Activated CD4-positive, alpha-beta T cell treated with anti-CD3 and anti-CD28 coated beads for 4 hours (primary cell): ENCODE measurements around the gene AGRN.
"Not testable (repeated sequence)": the region's sequence is repeated elsewhere in the genome, so short reads cannot be mapped to it uniquely, and the experiment has no call there.

Experiments
- DNase-seq, 2 donors: peaks; one replicate each; pipeline ENCODE4 v3.0.0-alpha.2; 2020

Gene AGRN

GRCh38 chr1:1083416-1084371, 63.8 kb downstream of the AGRN start:
- no peak for DNase-seq

GRCh38 chr1:1084372-1085170, 64.7 kb downstream of the AGRN start:
- no peak for DNase-seq

DNA sequence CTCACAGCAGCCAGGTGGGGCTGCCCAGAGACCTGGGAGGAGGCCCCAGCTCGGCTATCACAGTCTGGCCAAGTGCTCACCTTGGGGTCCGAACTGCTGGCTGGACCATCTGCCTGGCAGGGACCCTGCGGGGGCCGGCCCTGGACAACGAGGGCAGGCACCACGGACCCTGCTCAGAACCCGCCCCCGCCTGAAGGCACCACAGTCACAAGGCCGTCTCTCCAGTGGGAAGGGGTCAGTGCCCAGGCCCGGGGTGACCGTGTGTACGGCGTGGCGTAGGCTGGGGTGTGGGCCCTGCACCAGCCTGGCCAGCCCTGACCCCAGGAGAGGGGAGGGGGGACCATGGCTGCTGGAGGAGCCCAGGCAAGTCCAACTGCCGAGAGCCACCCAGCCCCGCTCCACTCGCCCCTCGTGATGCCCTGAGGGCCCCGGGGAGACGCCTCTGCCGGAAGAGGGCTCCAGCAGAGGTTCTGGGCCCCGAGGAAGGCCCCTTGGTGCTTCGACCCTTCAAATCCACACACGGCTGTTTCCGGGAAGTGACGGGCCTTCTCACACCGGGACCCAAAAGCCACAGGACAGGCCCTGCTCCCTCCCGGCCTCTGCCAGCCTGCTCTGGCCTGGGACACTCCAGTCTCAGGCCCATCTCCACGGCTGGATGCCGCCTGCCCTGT, 65.4 kb downstream of the AGRN start:
- DNase-seq = no peak

- DNase-seq = no peak
Observed at GRCh38 chr1:1085911-1086841, 66.3 kb downstream of the AGRN start.

- no peak for DNase-seq
Observed at GRCh38 chr1:1086911-1087341, 67.0 kb downstream of the AGRN start.

GRCh38 chr1:1087351-1088028, 67.6 kb downstream of the AGRN start:
- DNase-seq = no peak

GRCh38 chr1:1088029-1088800, 68.3 kb downstream of the AGRN start:
- DNase-seq = no peak

DNA sequence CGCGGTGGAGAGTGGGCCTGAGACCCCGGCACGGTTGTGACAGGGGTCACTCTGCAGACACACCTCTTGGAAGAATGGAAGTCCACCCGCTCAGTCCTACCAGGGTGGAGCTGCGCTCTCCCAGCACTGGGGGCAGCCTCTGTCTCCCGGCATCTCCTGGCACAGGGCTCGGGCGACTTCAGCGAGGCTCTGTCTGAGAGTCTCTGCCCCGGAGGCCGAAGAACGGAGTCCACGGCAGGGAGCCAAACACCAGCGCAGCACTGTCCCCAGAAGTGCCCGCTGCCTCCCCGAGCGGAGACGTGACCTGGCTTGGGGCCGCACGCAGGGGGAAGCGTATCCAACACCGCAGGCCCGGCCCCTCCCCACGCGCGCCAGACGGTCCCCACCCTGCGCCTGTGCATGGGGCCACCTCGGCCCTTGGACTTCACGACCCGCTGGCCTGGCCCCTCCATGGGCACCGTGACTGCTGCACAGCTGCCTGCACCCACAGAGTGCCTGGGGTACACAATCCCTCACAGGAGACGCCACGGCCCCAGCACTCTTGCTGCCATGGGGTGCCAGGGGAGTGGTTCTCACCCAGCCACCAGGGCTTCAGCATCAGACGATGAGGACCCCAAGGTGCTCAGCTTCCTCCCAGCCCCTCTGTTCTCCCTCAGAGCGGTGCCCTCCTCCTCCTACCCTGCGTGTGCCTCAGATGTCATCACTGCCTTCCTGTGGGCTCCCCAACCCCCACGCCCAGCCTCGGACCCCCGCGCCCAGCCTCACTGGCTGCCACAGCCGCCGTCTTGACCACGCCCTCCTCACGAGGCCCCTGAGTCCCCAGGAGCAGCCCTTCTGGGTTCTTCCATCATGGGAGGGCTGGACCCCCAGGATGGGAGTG, 69.1 kb downstream of the AGRN start:
- DNase-seq = no peak

DNA sequence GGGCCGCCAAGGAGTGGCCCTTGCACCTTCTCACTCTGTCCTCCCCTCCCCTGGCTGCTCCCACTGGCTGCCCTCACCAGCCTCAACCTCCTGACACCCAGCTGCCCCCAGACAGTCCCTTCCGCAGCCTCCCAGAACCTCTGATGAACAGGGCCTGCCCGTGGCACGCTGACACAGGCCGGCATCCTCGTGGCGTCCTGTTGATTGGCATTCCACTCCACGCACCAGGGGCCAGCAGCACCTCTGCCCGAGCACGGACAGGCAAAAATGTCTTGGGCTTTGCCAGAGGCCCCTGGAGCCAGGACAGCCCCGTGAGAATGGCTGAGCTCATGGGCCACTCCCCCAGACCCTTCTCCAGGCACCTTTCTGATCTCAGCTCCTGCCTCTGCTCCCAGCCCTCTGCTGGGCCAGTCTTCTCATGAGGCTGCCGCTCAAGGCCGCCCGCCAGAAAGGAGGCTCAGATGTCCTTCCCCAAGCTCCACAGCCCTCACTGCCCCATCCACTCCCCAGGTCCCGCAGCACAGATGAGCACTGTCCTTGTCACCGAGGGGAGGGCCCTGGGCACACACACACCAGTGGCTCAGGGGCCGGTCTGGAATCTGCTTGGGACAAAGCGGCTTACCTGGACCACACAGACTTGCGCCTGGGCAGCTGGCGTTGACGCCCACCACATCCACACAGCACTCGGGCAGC, 70.0 kb downstream of the AGRN start:
- no peak for DNase-seq

DNA sequence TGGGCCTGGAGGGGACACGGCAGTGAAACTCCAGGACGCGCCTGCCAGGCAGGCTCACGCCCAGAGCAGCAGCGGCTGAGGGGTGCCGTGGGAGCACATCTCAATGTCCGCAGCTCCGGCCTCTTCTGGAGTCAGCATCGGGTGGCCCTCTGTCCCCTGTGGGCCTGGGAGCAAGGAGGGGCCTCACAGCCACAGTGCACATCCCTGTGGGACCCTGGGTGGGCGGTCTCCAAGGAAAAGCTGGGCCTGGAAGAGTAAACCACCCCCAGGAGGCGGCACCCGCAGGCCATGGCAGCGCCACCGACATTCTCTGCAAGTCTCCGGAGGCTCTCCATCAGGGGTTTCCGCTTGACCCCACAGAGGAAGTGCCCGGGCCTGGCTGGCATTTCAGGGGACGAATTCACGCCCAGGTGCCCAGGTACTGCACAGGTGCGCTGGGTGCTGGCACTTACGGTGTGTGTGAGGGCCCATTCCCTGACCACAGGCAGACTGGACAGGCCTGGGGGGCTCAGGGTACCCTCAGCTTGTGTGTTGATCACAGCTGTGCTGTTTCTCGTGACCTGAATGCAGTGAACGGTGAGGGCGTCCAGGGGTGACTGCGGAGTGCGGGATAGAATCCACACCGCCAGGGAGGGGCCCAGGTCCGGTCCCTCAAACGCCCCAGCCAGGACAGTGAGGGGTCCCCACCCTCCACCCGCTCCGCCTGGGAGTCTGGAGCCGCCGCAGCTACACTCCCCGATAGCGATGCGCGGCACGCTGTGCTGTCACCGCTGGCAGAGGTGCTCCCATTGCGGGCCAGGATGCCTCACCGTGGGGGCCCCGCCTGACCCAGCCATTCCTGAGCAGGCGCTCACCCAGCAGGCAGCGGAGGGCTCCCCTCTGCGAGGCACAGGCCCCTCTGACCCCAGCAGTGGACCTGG, 70.8 kb downstream of the AGRN start:
- DNase-seq = no peak

- DNase-seq = no peak
Observed at GRCh38 chr1:1091344-1092148, 71.6 kb downstream of the AGRN start.

- no peak for DNase-seq
Observed at GRCh38 chr1:1092149-1092855, 72.4 kb downstream of the AGRN start.

GRCh38 chr1:1092894-1093609, 73.1 kb downstream of the AGRN start:
- DNase-seq = no peak

DNA sequence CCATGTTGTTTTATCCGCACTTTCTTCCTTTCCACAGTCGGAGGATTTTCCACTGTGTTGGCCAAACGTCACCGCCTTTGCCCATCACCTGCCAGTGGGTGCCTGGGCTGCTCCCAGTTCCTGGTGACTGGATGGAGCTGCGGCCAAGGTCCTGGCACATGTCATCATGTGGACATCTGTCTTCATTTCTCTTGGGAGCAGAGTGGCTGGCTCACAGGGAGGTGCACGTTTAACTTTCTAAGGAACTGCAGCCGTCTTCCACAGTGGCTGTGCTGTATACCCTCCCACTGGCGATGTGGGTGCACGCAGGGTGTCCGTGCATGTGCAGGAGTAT, 73.7 kb downstream of the AGRN start:
- DNase-seq = no peak

- no peak for DNase-seq
Observed at GRCh38 chr1:1094981-1095380, 75.1 kb downstream of the AGRN start.

- DNase-seq = not testable (repeated sequence)
Observed at GRCh38 chr1:1096136-1096535, 76.2 kb downstream of the AGRN start.
